PC-9 (cell line): ENCODE measurements around the gene SHOC2. TPM values are rescaled to one million over a fixed set of nuclear protein-coding genes. Genes with fewer than 3 reads are reported as not detected.

Source experiments
- BruUV-seq: library from RNA; stranded (reverse); fragments of 400-500 nt; replicated peaks from 2 replicates; lab custom pipeline; 2021; lab: Mats Ljungman, UMichigan
- CTCF ChIA-PET: fragments of 300-600 bp; sonication (Branson Sonifier 250); formaldehyde crosslinking; loops from one replicate; lab custom pipeline; 2022; ENCODE audit warnings: antibody characterized with exemption; lab: Charles Lee
- POLR2A ChIA-PET: fragments of 300-600 bp; sonication (Branson Sonifier 250); formaldehyde crosslinking; loops from one replicate; lab custom pipeline; 2022; ENCODE audit warnings: antibody characterized with exemption; ENCODE audit not compliant: unreplicated experiment; lab: Charles Lee
- DNase-seq, 2 experiments: peaks; one replicate each; pipeline versions ENCODE4 v3.0.0 to v3.0.0-alpha.2; 2015 to 2022; ENCODE audit warnings: mixed read lengths in 1 of 2
- H2AFZ ChIP-seq: fragments of 200-600 bp; sonication (generic); 2 replicates; pipeline ENCODE4 v1.8.1; 2017; ENCODE audit warnings: antibody characterized with exemption
- H3F3A ChIP-seq: fragments of 200-600 bp; sonication (generic); 2 replicates; pipeline ENCODE4 v1.8.1; 2017; ENCODE audit warnings: antibody characterized with exemption, mild to moderate bottlenecking, low read depth; ENCODE audit not compliant: insufficient read depth
- H3K27ac ChIP-seq: fragments of 200-600 bp; sonication (generic); 2 replicates; pipeline ENCODE4 v1.6.1; 2016; ENCODE audit warnings: mixed run types
- H3K27me3 ChIP-seq: fragments of 200-600 bp; sonication (generic); 2 replicates; pipeline ENCODE4 v1.6.1; 2016; ENCODE audit warnings: low read depth, mixed run types; ENCODE audit not compliant: insufficient read depth
- H3K36me3 ChIP-seq: fragments of 200-600 bp; sonication (generic); 2 replicates; pipeline ENCODE4 v1.6.1; 2016; ENCODE audit warnings: low read depth, mixed run types
- H3K4me1 ChIP-seq: fragments of 200-600 bp; sonication (generic); replicated peaks from 2 replicates; pipeline ENCODE4 v1.6.1; 2016; ENCODE audit warnings: mixed run types; ENCODE audit not compliant: insufficient read depth
- H3K4me2 ChIP-seq: fragments of 200-600 bp; sonication (generic); 2 replicates; pipeline ENCODE4 v1.6.1; 2017; ENCODE audit warnings: mixed run types
- H3K4me3 ChIP-seq: fragments of 200-600 bp; sonication (generic); 2 replicates; pipeline ENCODE4 v1.6.1; 2016; ENCODE audit warnings: mixed run types
- H3K79me2 ChIP-seq: fragments of 200-600 bp; sonication (generic); 2 replicates; pipeline ENCODE4 v1.6.1; 2017; ENCODE audit warnings: low read depth, mixed run types
- H3K9me2 ChIP-seq: fragments of 200-600 bp; sonication (generic); 2 replicates; pipeline ENCODE4 v1.8.1; 2017; ENCODE audit warnings: mild to moderate bottlenecking; ENCODE audit not compliant: insufficient read depth
- H3K9me3 ChIP-seq: fragments of 200-600 bp; sonication (generic); 2 replicates; pipeline ENCODE4 v1.8.1; 2016; ENCODE audit warnings: low read depth; ENCODE audit not compliant: insufficient read depth
- H4K20me1 ChIP-seq: fragments of 200-600 bp; sonication (generic); 2 replicates; pipeline ENCODE4 v1.8.1; 2017; ENCODE audit not compliant: insufficient read depth
- CTCF ChIP-seq: fragments of 200-600 bp; sonication (generic); conservative IDR thresholded peaks from 2 replicates; pipeline ENCODE4 v1.6.1; 2017; ENCODE audit warnings: mixed run types, antibody characterized with exemption, mild to moderate bottlenecking, moderate library complexity
- EZH2 ChIP-seq: fragments of 200-600 bp; sonication (generic); IDR thresholded peaks from 2 replicates; pipeline ENCODE4 v1.8.0; 2017; ENCODE audit warnings: antibody characterized with exemption, low read depth
- intact Hi-C: fragments of 100-400 bp; cut with micrococcal nuclease; formaldehyde crosslinking; loops from one replicate; pipeline ENCODE4 v1.10.0; 2022; ENCODE audit not compliant: unreplicated experiment
- total RNA-seq: library from RNA; stranded (reverse); gene quantifications from 2 replicates; pipeline ENCODE4 v1.2.3, GENCODE V29; 2021

SHOC2 gene
- total RNA-seq, 1 experiment from 2014 or later = 20.2 TPM

- Histone ChIP-seq H3K27ac (no peak overlapping the region), H3K27me3 (no peaks in the 10 kb centered on the region), H3K9me2 (no peaks in the 10 kb centered on the region), H2AFZ (no peak overlapping the region), H4K20me1 (no peaks in the 10 kb centered on the region), H3K79me2 (0 out of 2 replicates have a peak, but pooled peaks cover 5% of the 10 kb centered on the region), H3K4me3 (no peak overlapping the region), H3F3A (no peaks in the 10 kb centered on the region), H3K4me1 (no peaks in the 10 kb centered on the region), H3K4me2 (no peak overlapping the region), H3K36me3 (no peaks in the 10 kb centered on the region), H3K9me3 (no peaks in the 10 kb centered on the region)
- no TSS peak for BruUV-seq
- CTCF ChIA-PET = no interaction called here
- POLR2A ChIA-PET = no interaction called here
- intact Hi-C loops = no loop called here
- DNase-seq = no peak
- no peak for TF ChIP-seq CTCF
- no peak for TF ChIP-seq EZH2
Observed at GRCh38 chr10:110983466-110983865, 64.1 kb downstream of the SHOC2 start.

GRCh38 chr10:110985497-110986275, 66.3 kb downstream of the SHOC2 start:
- Histone ChIP-seq H3K4me3 (no peak overlapping the region), H3K4me1 (no peaks in the 10 kb centered on the region), H3K4me2 (no peak overlapping the region), H3K27ac (no peak overlapping the region), H3K27me3 (no peaks in the 10 kb centered on the region), H3K79me2 (0 out of 2 replicates have a peak, but pooled peaks cover 2% of the 10 kb centered on the region), H3K9me3 (no peaks in the 10 kb centered on the region), H3F3A (no peaks in the 10 kb centered on the region), H3K36me3 (no peaks in the 10 kb centered on the region), H2AFZ (no peak overlapping the region), H4K20me1 (no peaks in the 10 kb centered on the region), H3K9me2 (no peaks in the 10 kb centered on the region)
- CTCF ChIA-PET = no interaction called here
- no peak for TF ChIP-seq CTCF
- TF ChIP-seq EZH2 = no peak
- DNase-seq = no peak
- POLR2A ChIA-PET = no interaction called here
- intact Hi-C loops = loop anchor here (5.0 kb wide), 1 partner anchor 48 kb away; no protein-coding TSS in a partner anchor
- no TSS peak for BruUV-seq

GRCh38 chr10:110989016-110989415, 69.6 kb downstream of the SHOC2 start:
- Histone ChIP-seq H4K20me1 (no peaks in the 10 kb centered on the region), H3K9me3 (no peaks in the 10 kb centered on the region), H3K27ac (no peak overlapping the region), H3K4me2 (no peak overlapping the region), H3K4me3 (no peak overlapping the region), H3K79me2 (no peaks in the 10 kb centered on the region), H3F3A (no peaks in the 10 kb centered on the region), H3K4me1 (no peaks in the 10 kb centered on the region), H2AFZ (no peak overlapping the region), H3K27me3 (no peaks in the 10 kb centered on the region), H3K9me2 (no peaks in the 10 kb centered on the region), H3K36me3 (no peaks in the 10 kb centered on the region)
- no TSS peak for BruUV-seq
- ChIA-PET POLR2A (no interaction called here), CTCF (no interaction called here)
- TF ChIP-seq CTCF = no peak
- TF ChIP-seq EZH2 = no peak
- no peak for DNase-seq
- intact Hi-C loops = loop anchor here (5.0 kb wide), 1 partner anchor 52 kb away; no protein-coding TSS in a partner anchor
